ENCODE measurements around the gene CPNE6.
A peak's percentile ranks its signal among the peaks of the same experiment; 100 is the strongest.

Gene CPNE6

DNA sequence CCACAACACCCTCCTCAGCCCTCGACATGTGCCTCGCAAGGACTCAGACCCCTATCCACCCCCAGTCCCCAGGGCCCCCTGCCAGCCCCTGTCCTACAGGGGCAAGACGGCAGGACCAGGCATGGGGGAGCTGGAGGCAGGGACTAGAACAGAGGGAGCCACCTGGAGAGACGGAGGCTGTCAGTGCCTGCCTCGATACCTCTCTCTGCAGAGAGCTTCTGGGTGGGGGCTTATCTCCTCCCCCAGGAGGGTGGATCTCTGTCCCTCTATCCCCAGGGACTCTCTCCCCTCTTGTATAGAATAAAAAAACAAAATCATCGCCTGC lies 2.0 kb upstream of the CPNE6 start:
- no peak for DNase-seq (ENCODE audit: low read depth)

DNA sequence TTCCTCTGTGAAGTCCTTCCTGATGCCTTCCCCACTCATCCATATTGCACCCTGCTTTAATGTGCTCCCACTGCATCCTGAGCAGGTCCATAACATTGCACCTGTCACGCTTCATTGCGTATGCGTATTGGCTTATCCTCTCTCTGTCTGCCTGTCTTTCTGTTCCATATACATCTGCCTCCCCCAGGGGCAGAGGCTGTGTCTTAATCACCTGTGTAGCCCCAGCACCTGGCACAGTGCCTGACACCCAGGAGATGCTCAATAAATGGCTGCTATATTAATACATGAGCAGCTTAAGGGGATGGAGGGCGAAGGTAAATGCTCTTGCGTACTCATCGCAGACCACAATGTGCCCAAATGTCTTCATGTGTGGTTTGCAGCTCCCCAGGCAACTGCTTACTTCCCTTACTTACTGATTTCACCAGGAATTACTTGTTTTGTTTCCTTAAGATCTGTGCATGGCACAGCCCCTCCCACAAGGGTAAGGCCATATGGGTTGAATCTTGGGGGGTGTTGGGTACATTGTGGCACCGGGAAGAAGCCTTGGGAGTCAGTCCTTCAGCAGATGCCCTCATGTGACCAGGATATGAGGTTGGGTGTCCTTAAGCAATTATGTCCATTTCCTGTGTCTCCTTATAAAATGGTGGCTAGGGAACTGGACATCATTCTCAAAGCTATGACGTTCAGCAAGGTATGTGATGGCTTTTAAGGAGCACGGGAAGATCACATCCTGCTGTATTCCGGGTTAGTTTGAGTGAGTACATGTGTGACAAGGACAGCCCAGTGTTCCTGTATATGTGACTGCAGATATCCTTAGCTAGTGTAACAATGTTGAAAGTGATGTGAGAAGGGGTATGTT lies 848 bp upstream of the CPNE6 start:
- no peak for DNase-seq (ENCODE audit: low read depth)

DNA sequence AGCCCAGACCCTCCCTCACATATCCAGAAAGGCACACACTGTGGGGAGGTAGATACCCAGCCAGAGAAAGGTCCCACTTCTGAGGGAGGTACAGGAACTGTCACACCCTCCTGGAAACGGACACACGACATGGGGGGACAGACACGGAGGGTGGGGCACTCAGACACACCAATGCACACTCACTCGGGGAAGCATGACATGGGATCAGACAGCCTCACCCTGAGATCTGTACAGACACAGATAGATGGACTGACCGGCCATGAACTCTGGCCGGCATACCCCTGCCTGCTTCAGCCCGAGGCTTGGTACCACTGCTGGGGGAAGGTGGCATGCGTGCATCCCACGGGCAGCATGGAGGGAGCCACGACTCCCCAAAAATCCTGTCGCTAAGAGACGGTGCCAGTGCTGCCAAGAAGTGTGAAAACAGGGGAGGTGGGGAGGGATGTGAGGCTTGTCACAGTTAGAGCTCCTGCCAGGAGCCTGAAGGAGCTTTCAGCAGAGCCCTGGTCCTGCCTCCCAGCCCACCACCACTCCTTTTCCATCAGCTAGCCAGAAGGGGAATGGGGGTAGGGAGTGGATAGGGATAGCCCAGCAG lies 571 bp downstream of the CPNE6 start:
- DNase-seq (ENCODE audit: low read depth), result no peak

DNA sequence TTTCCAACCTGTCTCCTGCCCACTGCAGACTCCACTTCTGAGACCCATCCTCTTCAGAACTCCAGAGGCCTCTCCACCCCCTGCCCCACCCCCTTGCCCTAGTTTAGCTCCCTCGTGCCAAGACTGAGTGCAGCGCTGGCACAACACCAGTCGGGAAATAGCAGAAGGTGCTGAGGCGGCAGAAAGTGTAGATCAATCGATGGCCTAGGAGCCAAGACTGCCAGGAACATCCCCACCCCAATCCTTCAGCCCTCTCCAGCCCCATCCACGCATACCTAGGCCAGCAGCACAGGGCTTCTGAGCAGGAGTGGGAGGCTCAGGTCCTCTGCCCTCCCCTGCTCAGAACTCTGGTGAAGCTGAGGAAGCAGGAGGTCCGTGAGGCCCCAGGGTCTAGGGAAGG lies 1.1 kb downstream of the CPNE6 start:
- DNase-seq (ENCODE audit: low read depth), result no peak

DNA sequence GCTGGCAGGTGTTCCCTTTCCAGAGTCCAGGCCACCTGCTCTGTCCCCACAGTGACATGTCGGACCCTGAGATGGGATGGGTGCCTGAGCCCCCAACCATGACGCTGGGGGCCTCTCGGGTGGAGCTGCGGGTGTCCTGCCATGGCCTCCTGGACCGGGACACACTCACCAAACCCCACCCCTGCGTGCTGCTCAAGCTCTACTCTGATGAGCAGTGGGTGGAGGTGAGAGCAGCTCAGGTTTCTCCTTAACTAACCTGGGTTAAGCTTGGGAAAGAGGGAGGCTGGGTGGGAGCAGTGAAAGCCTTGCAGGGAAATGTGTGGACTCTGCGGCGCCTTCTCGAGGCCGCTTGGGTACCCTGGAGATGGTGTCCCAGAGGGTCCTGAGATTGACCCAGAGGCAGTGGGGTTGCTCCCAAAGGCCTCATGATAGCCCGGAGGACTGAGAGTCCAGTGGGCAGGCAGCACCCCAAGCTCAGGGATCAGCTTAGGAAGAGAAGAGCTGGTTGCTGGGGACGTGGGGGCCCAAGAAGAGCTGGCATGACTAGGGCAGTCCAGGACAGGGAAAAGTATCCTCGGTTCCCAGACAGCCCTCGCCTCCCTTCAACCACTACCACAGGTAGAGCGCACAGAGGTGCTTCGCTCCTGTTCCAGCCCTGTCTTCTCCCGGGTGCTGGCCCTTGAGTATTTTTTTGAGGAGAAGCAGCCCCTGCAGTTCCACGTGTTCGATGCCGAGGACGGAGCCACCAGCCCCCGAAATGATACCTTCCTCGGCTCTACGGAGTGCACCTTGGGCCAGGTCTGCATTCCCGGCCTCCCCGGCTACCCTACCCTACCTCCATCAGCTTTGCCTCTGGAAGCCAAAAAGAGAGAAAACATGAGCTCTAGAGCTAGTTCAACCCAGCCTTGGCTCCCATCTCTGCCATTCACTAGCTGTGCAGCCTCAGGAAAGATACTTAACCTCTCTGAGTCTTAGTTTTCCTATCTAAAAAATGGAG lies 1.8 kb downstream of the CPNE6 start:
- DNase-seq (ENCODE audit: low read depth), result no peak

DNA sequence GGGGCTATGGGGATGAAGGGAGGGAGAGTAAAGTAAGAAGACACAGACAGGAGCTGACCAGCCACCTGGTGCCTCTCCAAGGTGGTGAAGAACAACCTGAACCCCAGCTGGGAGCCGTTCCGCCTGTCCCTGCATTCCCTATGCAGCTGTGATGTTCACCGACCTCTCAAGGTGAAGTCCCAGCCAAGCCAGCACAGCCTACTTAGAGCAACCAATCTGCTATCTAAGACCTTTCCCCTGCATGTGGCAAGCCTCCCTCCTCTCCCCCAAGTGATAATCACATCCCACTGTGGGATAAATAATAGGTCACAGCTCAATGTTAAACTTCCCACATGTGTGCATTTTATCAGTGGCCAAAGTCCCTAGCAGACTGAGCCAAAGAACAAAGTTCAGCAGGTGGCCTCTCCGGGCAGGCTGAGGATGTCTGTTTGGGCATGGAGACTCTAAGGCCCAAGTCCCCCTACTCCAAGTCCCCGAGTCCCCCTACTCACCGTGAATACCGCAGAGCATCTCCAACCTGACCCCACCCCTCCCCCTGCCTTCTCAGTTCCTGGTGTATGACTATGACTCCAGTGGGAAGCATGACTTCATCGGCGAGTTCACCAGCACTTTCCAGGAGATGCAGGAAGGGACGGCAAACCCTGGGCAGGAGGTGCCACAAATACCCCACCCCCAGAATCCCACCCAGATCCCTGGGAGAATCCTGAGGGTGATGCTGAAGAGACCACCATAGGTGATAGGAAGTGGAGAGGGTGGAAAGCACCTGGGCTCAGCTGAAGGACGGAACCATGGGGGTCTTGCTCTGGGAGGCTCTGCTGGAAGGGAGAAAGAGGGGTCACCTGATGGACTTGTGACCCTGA lies 3.5 kb downstream of the CPNE6 start:
- DNase-seq (ENCODE audit: low read depth), result no peak

DNA sequence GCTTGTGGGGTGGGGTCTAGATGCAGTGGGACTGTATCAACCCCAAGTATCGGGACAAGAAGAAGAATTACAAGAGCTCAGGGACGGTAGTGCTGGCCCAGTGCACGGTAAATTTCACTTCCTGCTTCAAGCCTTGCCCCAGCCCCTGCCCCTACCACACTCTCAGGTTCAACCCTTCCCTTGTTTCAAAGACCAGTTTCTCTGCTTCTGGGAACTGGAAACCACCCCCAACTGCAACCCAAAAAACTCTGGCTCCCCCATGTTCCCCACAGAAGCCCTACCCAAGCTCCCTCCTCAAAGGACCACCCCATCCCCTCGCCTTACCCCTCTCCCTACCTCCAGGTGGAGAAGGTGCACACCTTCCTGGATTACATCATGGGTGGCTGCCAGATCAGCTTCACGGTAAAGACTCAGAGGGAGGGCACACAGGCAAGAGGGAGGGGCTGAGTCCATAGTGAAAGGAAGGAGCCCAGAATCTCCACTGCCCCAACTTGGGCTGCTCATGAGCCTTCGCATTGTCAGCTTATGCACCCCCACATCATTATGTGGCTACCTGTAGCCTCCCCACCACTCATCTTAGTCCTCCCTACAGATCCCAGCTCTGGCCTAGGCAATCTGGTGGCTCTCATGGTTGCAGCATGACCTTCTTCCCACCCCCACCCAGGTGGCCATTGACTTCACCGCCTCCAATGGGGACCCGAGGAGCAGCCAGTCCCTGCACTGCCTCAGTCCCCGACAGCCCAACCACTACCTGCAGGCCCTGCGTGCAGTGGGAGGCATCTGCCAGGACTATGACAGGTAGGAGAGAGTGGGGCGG lies 4.3 kb downstream of the CPNE6 start:
- DNase-seq (ENCODE audit: low read depth), result no peak

DNA sequence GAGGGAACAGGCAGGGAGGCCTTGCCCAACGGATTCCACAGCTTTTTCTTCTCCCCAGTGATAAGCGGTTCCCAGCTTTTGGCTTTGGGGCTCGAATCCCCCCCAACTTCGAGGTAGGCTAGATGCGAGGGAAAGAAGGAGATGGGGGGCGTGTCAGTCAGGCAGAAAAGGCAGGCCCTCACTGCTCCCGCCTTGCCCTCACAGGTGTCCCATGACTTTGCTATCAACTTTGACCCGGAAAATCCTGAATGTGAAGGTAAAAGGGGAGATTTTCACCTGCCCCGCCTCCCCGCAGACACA lies 4.9 kb downstream of the CPNE6 start:
- DNase-seq (ENCODE audit: low read depth), result no peak

DNA sequence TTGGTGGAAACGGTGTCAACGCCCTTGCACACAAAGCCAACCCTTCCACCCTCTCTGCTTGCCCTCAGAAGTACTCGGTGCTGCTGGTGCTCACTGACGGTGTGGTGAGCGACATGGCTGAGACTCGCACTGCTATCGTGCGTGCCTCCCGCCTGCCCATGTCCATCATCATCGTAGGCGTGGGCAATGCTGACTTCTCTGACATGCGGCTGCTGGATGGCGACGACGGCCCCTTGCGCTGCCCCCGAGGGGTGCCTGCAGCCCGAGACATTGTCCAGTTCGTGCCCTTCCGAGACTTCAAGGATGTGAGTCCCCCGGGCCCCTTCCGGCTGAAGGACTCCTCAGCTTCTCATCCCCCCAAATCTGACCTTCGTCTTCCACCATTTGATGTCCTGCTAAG lies 5.7 kb downstream of the CPNE6 start:
- no peak for DNase-seq (ENCODE audit: low read depth)

DNA sequence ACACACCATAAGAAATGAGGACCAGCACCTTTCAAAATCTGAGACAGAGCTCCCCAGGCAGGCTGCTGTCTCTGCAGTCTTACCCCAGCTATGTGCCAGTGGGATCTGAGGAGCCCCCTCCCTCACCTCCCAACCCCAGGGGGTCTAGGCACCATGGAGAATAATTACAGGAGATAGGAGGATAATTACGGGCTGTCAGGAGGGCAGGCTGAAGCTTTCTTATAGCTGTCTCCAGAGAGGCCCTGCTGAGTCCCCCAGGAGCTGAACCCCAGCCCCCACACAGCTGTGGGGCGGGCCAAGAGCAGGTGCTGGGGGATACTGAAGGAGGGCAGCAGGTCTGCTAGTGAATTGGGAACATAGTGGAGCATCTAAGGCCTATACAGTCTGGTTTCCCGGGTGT lies 6.8 kb downstream of the CPNE6 start:
- no peak for DNase-seq (ENCODE audit: low read depth)

DNA sequence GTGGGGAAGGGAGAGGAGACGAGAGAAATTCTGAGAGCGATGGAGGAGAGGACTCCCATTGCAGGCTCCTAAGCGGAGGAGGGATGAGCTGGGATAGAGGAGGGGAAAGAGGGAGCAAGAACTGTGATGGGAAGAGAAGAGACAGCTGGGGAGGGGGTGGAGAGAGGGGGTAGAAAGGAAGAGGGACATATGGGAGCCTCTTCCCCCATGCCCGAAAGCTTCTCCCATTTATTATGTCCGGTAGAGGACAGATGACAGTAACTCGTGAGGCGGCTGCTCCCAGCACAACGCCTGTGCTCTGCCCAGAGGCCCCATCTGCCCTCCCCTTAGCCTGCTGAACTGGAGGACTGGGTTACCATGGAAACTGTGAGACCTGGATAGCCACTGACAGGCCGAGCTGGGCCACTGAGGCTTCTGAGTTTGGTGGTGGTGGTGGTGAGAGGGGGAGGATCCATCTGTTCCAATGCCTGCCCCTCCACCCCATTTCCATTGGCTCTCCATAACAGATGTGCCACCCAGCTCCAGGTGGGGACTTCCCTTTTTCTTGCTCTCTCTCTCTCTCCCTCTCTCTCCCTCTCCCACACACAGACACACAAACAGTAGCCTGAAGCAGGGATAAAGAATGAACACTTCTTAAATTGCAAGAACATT lies 8.3 kb downstream of the CPNE6 start:
- DNase-seq (ENCODE audit: low read depth), result no peak

DNA sequence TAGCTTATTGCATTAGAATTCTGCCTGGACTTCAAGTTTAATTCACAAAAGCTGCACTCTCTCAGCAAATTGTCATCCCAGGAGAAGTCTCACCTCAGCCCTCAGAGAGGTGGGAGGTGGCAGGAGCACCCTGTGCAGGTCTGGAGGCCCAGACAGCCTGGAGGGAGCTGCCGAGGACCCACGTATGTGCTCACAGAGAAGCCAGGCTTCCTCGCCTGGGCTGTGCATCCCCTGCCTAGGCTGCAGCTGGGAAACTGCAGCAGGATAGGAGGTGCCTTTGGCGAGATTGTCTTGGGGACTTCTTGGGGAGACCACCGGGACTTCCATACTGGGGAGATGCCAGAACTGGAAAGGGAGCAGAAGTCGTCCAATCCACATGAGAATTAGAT lies 8.8 kb downstream of the CPNE6 start:
- DNase-seq (ENCODE audit: low read depth), result no peak

DNA sequence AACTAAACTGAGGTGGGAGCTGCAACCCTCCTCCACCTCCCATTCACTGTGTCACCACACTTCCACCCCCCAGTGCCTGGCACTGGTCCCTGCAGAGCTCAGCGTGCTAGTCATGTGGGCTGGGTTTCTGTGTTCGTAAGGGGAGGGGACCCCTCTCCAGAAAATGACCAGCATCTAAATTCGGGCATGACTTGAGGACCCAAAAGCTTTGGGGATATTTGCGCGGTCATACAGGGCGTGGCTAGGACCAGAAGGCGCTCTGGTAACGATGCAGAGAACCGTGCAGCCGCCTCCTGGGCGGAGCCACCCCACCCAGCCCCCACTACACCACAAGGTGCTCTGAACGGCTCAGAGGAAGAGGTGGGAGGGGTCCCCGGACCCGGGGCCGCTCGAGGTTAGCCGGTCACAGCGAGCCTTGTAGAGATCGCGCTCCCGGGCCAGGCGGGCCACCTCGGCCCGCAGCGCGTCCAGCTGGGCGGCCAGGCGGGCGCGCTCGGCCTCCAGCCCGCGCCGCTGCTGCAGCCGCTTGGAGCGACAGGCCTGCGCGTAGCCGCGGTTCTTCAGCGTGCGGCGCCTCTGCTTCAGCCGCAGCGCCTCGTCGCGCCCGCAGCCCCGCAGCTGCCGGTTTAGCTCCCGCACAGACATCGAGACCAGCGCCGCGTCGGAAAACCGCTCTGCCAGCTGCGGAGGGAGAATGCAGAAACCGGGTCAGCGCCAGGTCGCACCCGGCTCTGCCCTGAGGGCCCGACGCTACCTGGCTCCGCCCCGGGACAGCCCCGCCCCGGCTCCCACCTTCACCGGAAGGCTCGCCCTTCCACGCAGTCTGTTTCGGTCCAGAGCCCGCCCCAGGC lies 9.8 kb downstream of the CPNE6 start:
- peak; percentile 44 for DNase-seq (ENCODE audit: low read depth)

DNA sequence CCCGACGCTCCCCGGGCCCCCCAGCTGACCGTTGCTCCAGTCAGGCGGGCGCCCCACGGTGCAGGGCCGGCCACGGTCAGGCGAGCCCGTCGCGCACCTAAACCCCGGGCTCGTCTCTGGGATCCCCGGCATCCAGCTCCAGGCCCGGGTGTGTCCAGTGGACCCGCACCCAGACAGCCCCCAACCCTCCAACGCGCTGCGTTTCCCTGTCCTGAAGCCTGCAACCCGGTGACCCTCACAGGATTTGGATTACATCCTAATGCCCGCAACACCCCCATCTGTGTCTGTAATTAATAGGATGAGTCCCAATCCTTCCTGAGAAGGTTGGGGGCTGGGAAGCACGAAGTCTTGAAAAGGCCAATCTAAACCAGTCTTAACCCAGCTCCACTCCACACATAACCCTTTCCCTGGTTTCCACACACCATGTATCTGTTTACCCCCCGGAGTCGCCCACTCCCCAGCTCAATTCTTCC lies 10.4 kb downstream of the CPNE6 start:
- DNase-seq (ENCODE audit: low read depth), result no peak

DNA sequence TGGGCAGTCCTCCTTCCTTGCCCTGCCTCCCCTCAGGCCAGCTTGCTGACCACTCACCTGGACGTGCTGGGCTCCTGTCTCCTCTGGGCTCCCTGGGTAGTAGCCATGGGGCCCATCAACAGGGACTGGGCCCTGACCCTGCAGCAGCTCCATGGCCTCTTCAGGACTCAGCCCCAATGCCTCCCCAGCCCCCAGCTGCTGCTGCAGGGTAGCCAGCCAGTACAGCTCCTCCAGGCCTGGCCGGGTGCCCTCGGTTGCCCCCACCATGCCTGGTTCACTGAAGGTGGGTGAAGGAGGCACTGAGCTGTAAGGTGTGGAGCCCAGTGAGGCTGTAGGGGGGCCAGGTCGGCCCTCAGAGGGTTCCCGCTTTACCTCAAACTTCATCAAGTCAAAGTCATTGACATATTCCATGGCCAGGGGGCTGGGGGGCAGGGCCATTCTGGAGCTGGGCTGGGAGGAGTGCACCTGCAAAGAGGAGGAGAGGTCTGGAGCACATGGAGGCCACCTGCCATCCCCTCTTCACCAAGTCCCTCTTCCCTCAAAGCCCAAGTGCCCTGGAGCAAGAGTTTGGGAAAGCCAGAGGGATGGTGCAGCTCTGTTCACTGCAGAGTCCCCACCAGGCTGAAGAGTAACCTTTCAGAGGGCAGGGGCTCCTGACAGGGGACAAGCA lies 11.2 kb downstream of the CPNE6 start:
- DNase-seq (ENCODE audit: low read depth), result no peak

DNA sequence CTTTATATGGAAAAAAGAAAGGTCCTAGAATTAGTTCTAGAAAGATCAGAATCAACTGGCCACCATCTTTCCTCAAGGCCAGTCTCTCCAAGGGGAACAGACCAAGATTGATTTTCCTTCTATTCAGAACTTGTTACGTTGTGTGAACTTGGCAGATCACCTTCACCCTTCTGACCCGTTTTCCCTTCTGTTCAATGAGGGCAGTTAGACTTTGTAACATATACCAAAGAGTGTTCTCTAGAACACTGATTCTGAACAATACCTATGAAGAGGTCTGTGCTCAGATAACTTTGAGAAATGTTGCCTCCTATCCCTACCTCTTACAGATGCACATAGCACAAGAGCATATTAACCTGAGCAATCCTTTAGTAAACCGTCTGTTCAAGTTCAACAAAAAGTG lies 12.1 kb downstream of the CPNE6 start:
- no peak for DNase-seq (ENCODE audit: low read depth)

DNA sequence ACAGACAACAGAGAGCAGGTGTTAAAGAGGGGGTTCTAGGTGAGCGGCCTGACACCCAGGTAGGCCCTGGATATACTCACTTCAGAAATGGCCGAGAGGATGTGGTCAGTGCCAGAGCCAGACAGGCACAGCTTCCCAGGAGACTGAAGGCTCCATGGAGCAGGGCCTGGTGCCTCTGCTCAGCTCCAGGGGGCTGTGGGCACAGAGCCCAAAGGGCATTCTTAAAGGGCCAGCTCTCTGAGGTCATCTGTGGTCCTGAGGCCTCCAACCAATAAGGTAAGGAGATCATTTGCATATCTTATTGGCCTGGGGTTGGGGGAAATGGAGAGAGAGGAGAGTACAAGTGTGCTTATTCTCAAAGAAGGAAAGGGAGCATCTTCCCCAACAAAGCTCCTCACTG lies 13.1 kb downstream of the CPNE6 start:
- no peak for DNase-seq (ENCODE audit: low read depth)

DNA sequence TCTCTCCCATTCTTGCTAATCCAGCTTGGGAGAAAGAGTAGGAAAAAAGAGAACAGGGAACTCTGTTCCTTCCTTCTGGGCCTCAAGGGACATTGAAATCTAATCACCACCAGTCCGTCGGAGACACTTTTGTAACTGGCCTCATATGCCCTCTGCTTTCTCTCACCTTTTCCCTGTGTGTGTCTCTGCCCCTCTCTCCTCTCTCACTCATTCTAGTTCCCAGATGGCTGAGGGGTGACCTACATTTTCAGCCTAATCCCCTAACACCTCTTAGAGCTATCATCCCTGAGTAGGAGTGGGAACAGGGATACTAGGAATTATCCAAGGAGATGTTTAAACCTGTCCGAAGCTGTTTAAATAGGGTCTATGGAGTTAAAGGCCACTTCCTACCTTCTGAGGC lies 13.9 kb downstream of the CPNE6 start:
- DNase-seq (ENCODE audit: low read depth), result no peak

Measured in stimulated activated CD8-positive, alpha-beta memory T cell treated with anti-CD3 and anti-CD28 coated beads, Interleukin-7, amount 100 ng/mL, for 24 hours (primary cell).